ENCODE results near the gene SNX9.
"Not testable (repeated sequence)": the region's sequence is repeated elsewhere in the genome, so short reads cannot be mapped to it uniquely, and the experiment has no call there.

Gene SNX9

GRCh38 chr6:157966589-157966977, 143.5 kb downstream of the SNX9 start:
- POLR2A ChIA-PET (ENCODE audit: low non-redundant PET), result no interaction called here

GRCh38 chr6:157967020-157967419, 144.0 kb downstream of the SNX9 start:
- TF ChIP-seq CTCF (conservative IDR thresholded peaks at IDR 0.05; ENCODE audit: low read depth), result no peak
- no peak for DNase-seq (ENCODE audit: low spot score)
- CTCF ChIA-PET, result no interaction called here
- no peak overlapping the region for H3K27ac ChIP-seq
- POLR2A ChIA-PET (ENCODE audit: low non-redundant PET), result no interaction called here

More at GRCh38 chr6:157966589-157966977, 143.5 kb downstream of the SNX9 start:
- CTCF ChIA-PET, result no interaction called here
- no peak for TF ChIP-seq CTCF (conservative IDR thresholded peaks at IDR 0.05; ENCODE audit: low read depth)
- H3K27ac ChIP-seq, result no peak overlapping the region
- DNase-seq (ENCODE audit: low spot score), result no peak

- no peak overlapping the region for H3K27ac ChIP-seq
- CTCF ChIA-PET, result no interaction called here
- TF ChIP-seq CTCF (conservative IDR thresholded peaks at IDR 0.05; ENCODE audit: low read depth), result no peak
- POLR2A ChIA-PET (ENCODE audit: low non-redundant PET), result no interaction called here
- no peak for DNase-seq (ENCODE audit: low spot score)
Observed at GRCh38 chr6:157967486-157967885, 144.4 kb downstream of the SNX9 start.

GRCh38 chr6:157972177-157972576, 149.1 kb downstream of the SNX9 start:
- POLR2A ChIA-PET (ENCODE audit: low non-redundant PET); H3K27ac ChIP-seq; CTCF ChIA-PET; DNase-seq (ENCODE audit: low spot score): not testable (repeated sequence)

- ChIA-PET CTCF (no interaction called here), POLR2A (ENCODE audit: low non-redundant PET) (no interaction called here)
- no peak for DNase-seq (ENCODE audit: low spot score)
- TF ChIP-seq CTCF (conservative IDR thresholded peaks at IDR 0.05; ENCODE audit: low read depth), result no peak
- H3K27ac ChIP-seq, result no peak overlapping the region; the same call in 1 of the 2 replicates
Observed at GRCh38 chr6:157974341-157974894, 151.4 kb downstream of the SNX9 start.

- ChIA-PET POLR2A (ENCODE audit: low non-redundant PET) (no interaction called here), CTCF (no interaction called here)
- no peak for TF ChIP-seq CTCF (conservative IDR thresholded peaks at IDR 0.05; ENCODE audit: low read depth)
- no peak for DNase-seq (ENCODE audit: low spot score)
- no peak overlapping the region for H3K27ac ChIP-seq
Observed at GRCh38 chr6:157974967-157975366, 151.9 kb downstream of the SNX9 start.

- no peak for DNase-seq (ENCODE audit: low spot score)
- no peak overlapping the region for H3K27ac ChIP-seq
- TF ChIP-seq CTCF (conservative IDR thresholded peaks at IDR 0.05; ENCODE audit: low read depth), result no peak
- CTCF ChIA-PET, result interaction anchor here (0.7 to 1.0 kb wide), 2 partner anchors 97 to 745 kb away, joined by 3 to 4 read pairs; no protein-coding TSS in a partner anchor
- POLR2A ChIA-PET (ENCODE audit: low non-redundant PET), result no interaction called here
Observed at GRCh38 chr6:157975456-157975855, 152.4 kb downstream of the SNX9 start.

Measured in RWPE1 (cell line).